ENCODE results near the gene EPN2.

Gene EPN2

GRCh38 chr17:19239544-19239943 is 2.4 kb downstream of the EPN2 start:
- DNase-seq (ENCODE audit: low spot score), result no peak

- no peak for DNase-seq (ENCODE audit: low spot score)
Observed at GRCh38 chr17:19242323-19242722, 5.2 kb downstream of the EPN2 start.

- no peak for DNase-seq (ENCODE audit: low spot score)
Observed at GRCh38 chr17:19242926-19243325, 5.8 kb downstream of the EPN2 start.

- no peak for DNase-seq (ENCODE audit: low spot score)
Observed at GRCh38 chr17:19243838-19244237, 6.7 kb downstream of the EPN2 start.

- DNase-seq (ENCODE audit: low spot score), result no peak
Observed at GRCh38 chr17:19244357-19244756, 7.2 kb downstream of the EPN2 start.

GRCh38 chr17:19244781-19245180 is 7.6 kb downstream of the EPN2 start:
- peak; percentile 84 for DNase-seq (ENCODE audit: low spot score)

- DNase-seq (ENCODE audit: low spot score), result no peak
Observed at GRCh38 chr17:19247473-19247872, 10.3 kb downstream of the EPN2 start.

- DNase-seq (ENCODE audit: low spot score), result no peak
Observed at GRCh38 chr17:19248151-19248927, 11.2 kb downstream of the EPN2 start.

- DNase-seq (ENCODE audit: low spot score), result no peak
Observed at GRCh38 chr17:19248928-19249574, 11.9 kb downstream of the EPN2 start.

- DNase-seq (ENCODE audit: low spot score), result no peak
Observed at GRCh38 chr17:19249681-19250080, 12.5 kb downstream of the EPN2 start.

- no peak for DNase-seq (ENCODE audit: low spot score)
Observed at GRCh38 chr17:19250421-19251173, 13.4 kb downstream of the EPN2 start.

- no peak for DNase-seq (ENCODE audit: low spot score)
Observed at GRCh38 chr17:19253112-19253511, 15.9 kb downstream of the EPN2 start.

GRCh38 chr17:19254651-19255050 is 17.5 kb downstream of the EPN2 start:
- no peak for DNase-seq (ENCODE audit: low spot score)

GRCh38 chr17:19255279-19255678 is 18.1 kb downstream of the EPN2 start:
- DNase-seq (ENCODE audit: low spot score), result no peak

GRCh38 chr17:19258371-19258770 is 21.2 kb downstream of the EPN2 start:
- DNase-seq (ENCODE audit: low spot score), result no peak

GRCh38 chr17:19260958-19261357 is 23.8 kb downstream of the EPN2 start:
- no peak for DNase-seq (ENCODE audit: low spot score)

GRCh38 chr17:19261426-19261825 is 24.3 kb downstream of the EPN2 start:
- no peak for DNase-seq (ENCODE audit: low spot score)

GRCh38 chr17:19262650-19263631 is 25.8 kb downstream of the EPN2 start:
- no peak for DNase-seq (ENCODE audit: low spot score)

- no peak for DNase-seq (ENCODE audit: low spot score)
Observed at GRCh38 chr17:19263641-19264051, 26.5 kb downstream of the EPN2 start.

GRCh38 chr17:19264268-19264667 is 27.1 kb downstream of the EPN2 start:
- DNase-seq (ENCODE audit: low spot score), result no peak

- DNase-seq (ENCODE audit: low spot score), result no peak
Observed at GRCh38 chr17:19264681-19265080, 27.5 kb downstream of the EPN2 start.

GRCh38 chr17:19265755-19266154 is 28.6 kb downstream of the EPN2 start:
- DNase-seq (ENCODE audit: low spot score), result no peak

All from NAMALWA (cell line).